Body of pancreas (tissue), 4 donors: ENCODE results near the gene DDR2. TPM values are rescaled to one million over a fixed set of nuclear protein-coding genes. Genes with fewer than 3 reads are reported as not detected.
"Not testable (repeated sequence)": the region's sequence is repeated elsewhere in the genome, so short reads cannot be mapped to it uniquely, and the experiment has no call there.

ENCODE experiments used
- ATAC-seq: fragments of 150-250 bp; one replicate; pipeline ENCODE4 v1.9.1; 2016
- DNase-seq, 4 donors: peaks; one replicate each; pipeline ENCODE4 v3.0.0-alpha.2; 2019
- H3K27ac ChIP-seq, 4 donors: fragments of 200-600 bp; sonication (generic); 1 replicate in 3 of 4; 2 replicates in 1 of 4; pipeline versions ENCODE4 v1.5.1 to v1.6.1; 2016 to 2019; ENCODE audit warnings: mild to moderate bottlenecking in 1 of 4, mixed read lengths in 1 of 4, moderate library complexity in 1 of 4
- H3K27me3 ChIP-seq, 2 donors: fragments of 200-600 bp; sonication (generic); one replicate each; pipeline ENCODE4 v1.6.0; 2016; ENCODE audit warnings: mild to moderate bottlenecking in 1 of 2
- H3K36me3 ChIP-seq, 2 donors: fragments of 200-600 bp; sonication (generic); replicated peaks in 1 of 2; 2 replicates each; pipeline ENCODE4 v1.5.1; 2016; ENCODE audit warnings: low read depth in 2 of 2; ENCODE audit not compliant: insufficient read depth in 1 of 2
- H3K4me1 ChIP-seq: fragments of 200-600 bp; sonication (generic); one replicate; pipeline ENCODE4 v1.6.0; 2016
- H3K4me3 ChIP-seq, 2 donors: fragments of 200-600 bp; sonication (generic); 1 replicate in 1 of 2; 2 replicates in 1 of 2; pipeline ENCODE4 v1.5.1; 2016 to 2019
- H3K9me3 ChIP-seq, 3 donors: fragments of 200-600 bp; sonication (generic); 1 replicate in 2 of 3; 2 replicates in 1 of 3; pipeline ENCODE4 v1.5.1; 2016
- POLR2A ChIP-seq, 3 donors: fragments of 450-650 bp; IDR thresholded peaks; one replicate each; pipeline ENCODE4 v1.6.1; 2016; ENCODE audit warnings: antibody characterized with exemption in 3 of 3, mild to moderate bottlenecking in 2 of 3
- WGBS, 2 donors: methylation state at CpG; one replicate each; pipeline ENCODE4 v1.1.5; 2017; 5-methylcytosine and 5-hydroxymethylcytosine counted together
- intact Hi-C: fragments of 100-400 bp; cut with DNase I; formaldehyde crosslinking; loops from one replicate; pipeline ENCODE4 v1.15.1; 2023
- total RNA-seq, 2 donors: library from RNA; depleted of rRNA; stranded (reverse); fragments of >200 nt; gene quantifications; one replicate each; pipeline ENCODE4 v1.1.0, GENCODE V29; 2016
- TF ChIP-seq, protein P1 (sequence below), 7 experiments: fragments of 450-650 bp in 4 of 7; fragments of 200-600 bp in 3 of 7; sonication (generic) in 3 of 7; IDR thresholded peaks; one replicate each; pipeline ENCODE4 v1.5.1; 2016 to 2019; ENCODE audit warnings: antibody characterized with exemption in 7 of 7

Gene DDR2
- total RNA-seq, 2 donors from 2014 or later, result 7.8 to 20.8 TPM

- no peak overlapping the region for H3K27ac ChIP-seq
- no peaks in the 10 kb centered on the region for H3K9me3 ChIP-seq
- WGBS, 2 donors, result 97 to 100% methylated on average over 2 of the region's 2 CpGs
- intact Hi-C loops, result no loop called here
- ATAC-seq (no peak), DNase-seq (no peak)
- peaks cover 20% of the 10 kb centered on the region for H3K4me1 ChIP-seq
- H3K36me3 ChIP-seq, result peaks cover 0 to 18% of the 10 kb centered on the region in 2 donors
- TF ChIP-seq POLR2A (IDR thresholded peaks at IDR 0.05), result no peak
- TF ChIP-seq, protein P1, sequence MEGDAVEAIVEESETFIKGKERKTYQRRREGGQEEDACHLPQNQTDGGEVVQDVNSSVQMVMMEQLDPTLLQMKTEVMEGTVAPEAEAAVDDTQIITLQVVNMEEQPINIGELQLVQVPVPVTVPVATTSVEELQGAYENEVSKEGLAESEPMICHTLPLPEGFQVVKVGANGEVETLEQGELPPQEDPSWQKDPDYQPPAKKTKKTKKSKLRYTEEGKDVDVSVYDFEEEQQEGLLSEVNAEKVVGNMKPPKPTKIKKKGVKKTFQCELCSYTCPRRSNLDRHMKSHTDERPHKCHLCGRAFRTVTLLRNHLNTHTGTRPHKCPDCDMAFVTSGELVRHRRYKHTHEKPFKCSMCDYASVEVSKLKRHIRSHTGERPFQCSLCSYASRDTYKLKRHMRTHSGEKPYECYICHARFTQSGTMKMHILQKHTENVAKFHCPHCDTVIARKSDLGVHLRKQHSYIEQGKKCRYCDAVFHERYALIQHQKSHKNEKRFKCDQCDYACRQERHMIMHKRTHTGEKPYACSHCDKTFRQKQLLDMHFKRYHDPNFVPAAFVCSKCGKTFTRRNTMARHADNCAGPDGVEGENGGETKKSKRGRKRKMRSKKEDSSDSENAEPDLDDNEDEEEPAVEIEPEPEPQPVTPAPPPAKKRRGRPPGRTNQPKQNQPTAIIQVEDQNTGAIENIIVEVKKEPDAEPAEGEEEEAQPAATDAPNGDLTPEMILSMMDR (IDR thresholded peaks at IDR 0.05), result no peak
- no peak overlapping the region for H3K4me3 ChIP-seq
- H3K27me3 ChIP-seq, result no peaks in the 10 kb centered on the region
Measured at GRCh38 chr1:162590686-162591085, 41.6 kb upstream of the DDR2 start.

GRCh38 chr1:162596514-162597170 is 35.6 kb upstream of the DDR2 start:
- DNase-seq, result no peak
- Histone ChIP-seq H3K4me1 (peaks cover 8% of the 10 kb centered on the region), H3K27ac (no peak overlapping the region), H3K36me3 (peaks cover 0 to 26% of the 10 kb centered on the region in 2 donors), H3K4me3 (no peak overlapping the region), H3K27me3 (no peaks in the 10 kb centered on the region), H3K9me3 (no peaks in the 10 kb centered on the region)
- intact Hi-C loops, result no loop called here
- 49 to 59% methylated on average over 2 of the region's 2 CpGs for WGBS, 2 donors
- no peak for ATAC-seq
- TF ChIP-seq POLR2A (IDR thresholded peaks at IDR 0.05), result no peak
- TF ChIP-seq, protein P1 (IDR thresholded peaks at IDR 0.05), result no peak

- Histone ChIP-seq H3K9me3 (no peaks in the 10 kb centered on the region), H3K27ac (no peak overlapping the region), H3K27me3 (no peaks in the 10 kb centered on the region), H3K4me3 (no peak overlapping the region), H3K4me1 (peaks cover 8% of the 10 kb centered on the region), H3K36me3 (peaks cover 0 to 17% of the 10 kb centered on the region in 2 donors)
- 85 to 90% methylated on average over 1 of the region's 1 CpG for WGBS, 2 donors
- DNase-seq (no peak), ATAC-seq (no peak)
- intact Hi-C loops, result no loop called here
- TF ChIP-seq POLR2A (IDR thresholded peaks at IDR 0.05), result no peak
- TF ChIP-seq, protein P1 (IDR thresholded peaks at IDR 0.05), result no peak
Measured at GRCh38 chr1:162599451-162599850, 32.8 kb upstream of the DDR2 start.

DNA sequence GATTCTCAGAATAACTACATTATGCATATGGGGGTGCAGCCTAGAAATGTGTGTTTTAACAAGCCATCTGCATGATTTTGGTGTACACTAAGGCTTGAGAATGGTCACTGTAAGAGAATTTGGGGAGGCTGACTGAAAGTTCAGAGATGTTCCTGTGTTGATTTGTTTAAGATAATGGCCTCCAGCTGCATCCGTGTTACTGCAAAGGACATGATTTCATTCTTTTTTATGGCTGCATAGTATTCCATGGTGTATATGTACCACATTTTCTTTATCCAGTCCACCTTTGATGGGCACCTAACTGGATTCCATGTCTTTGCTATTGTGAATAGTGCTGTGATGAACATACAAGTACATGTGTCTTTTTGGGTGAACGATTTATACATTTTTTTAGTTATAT is 29.1 kb upstream of the DDR2 start:
- H3K27ac ChIP-seq, ATAC-seq, H3K9me3 ChIP-seq, H3K4me3 ChIP-seq, H3K27me3 ChIP-seq, intact Hi-C loops, DNase-seq, H3K4me1 ChIP-seq: not testable (repeated sequence)
- WGBS, 2 donors, result 93 to 95% methylated on average over 2 of the region's 2 CpGs
- H3K36me3 ChIP-seq, result peaks cover 0 to 14% of the 10 kb centered on the region in 2 donors

GRCh38 chr1:162605225-162605927 is 26.9 kb upstream of the DDR2 start:
- intact Hi-C loops, result no loop called here
- Histone ChIP-seq H3K4me3 (no peak overlapping the region), H3K27me3 (no peaks in the 10 kb centered on the region), H3K27ac (no peak overlapping the region), H3K36me3 (peaks cover 0 to 7% of the 10 kb centered on the region in 2 donors), H3K4me1 (no peaks in the 10 kb centered on the region), H3K9me3 (no peaks in the 10 kb centered on the region)
- TF ChIP-seq, protein P1 (IDR thresholded peaks at IDR 0.05), result no peak
- TF ChIP-seq POLR2A (IDR thresholded peaks at IDR 0.05), result no peak
- DNase-seq, result no peak
- ATAC-seq, result no peak
- 91 to 96% methylated on average over 3 of the region's 3 CpGs for WGBS, 2 donors
